Measurements from ENCODE around the gene FHOD3.

- no peak for TF ChIP-seq CHD2 (IDR thresholded peaks at IDR 0.05; ENCODE audit: low read length)
- no peak for TF ChIP-seq ATF3 (IDR thresholded peaks at IDR 0.05; ENCODE audit: insufficient read depth, low read depth, low read length)
- no peak for TF ChIP-seq POLR2A (IDR thresholded peaks at IDR 0.05; ENCODE audit: control extremely low read depth in 1 of 2, low read depth in 2 of 2, low read length in 2 of 2)
- TF ChIP-seq MAX (IDR thresholded peaks at IDR 0.05) = no peak
- no peak for TF ChIP-seq ZNF274 (IDR thresholded peaks at IDR 0.05; ENCODE audit: borderline replicate concordance, extremely low read depth, low read length)
- TF ChIP-seq CBX5 (IDR thresholded peaks at IDR 0.05; ENCODE audit: low read depth, low read length) = no peak
- TF ChIP-seq SIX5 (IDR thresholded peaks at IDR 0.05; ENCODE audit: low read depth, low read length) = no peak
- no peak for TF ChIP-seq MAFK (IDR thresholded peaks at IDR 0.05; ENCODE audit: low read depth, low read length)
- no peak for TF ChIP-seq CTCF (IDR thresholded peaks at IDR 0.05; ENCODE audit: control extremely low read depth in 1 of 3, insufficient read depth in 1 of 3, low read depth in 1 of 3, low read length in 3 of 3)
- no peak for TF ChIP-seq TBP (IDR thresholded peaks at IDR 0.05; ENCODE audit: low read depth, low read length)
- no peak for TF ChIP-seq EZH2 (IDR thresholded peaks at IDR 0.05; ENCODE audit: low read depth, low read length, severe bottlenecking)
These were observed 25.9 kb downstream of the FHOD3 start for GRCh38 chr18:36323421-36323820.
